NCI-H2107 (cell line): ENCODE data around the gene AURKAIP1.
"Not testable (repeated sequence)": the region's sequence is repeated elsewhere in the genome, so short reads cannot be mapped to it uniquely, and the experiment has no call there.

ENCODE experiments used
- DNase-seq: peaks from one replicate; lab custom pipeline; 2025; lab: John Stamatoyannopoulos, UW

The AURKAIP1 gene

DNA sequence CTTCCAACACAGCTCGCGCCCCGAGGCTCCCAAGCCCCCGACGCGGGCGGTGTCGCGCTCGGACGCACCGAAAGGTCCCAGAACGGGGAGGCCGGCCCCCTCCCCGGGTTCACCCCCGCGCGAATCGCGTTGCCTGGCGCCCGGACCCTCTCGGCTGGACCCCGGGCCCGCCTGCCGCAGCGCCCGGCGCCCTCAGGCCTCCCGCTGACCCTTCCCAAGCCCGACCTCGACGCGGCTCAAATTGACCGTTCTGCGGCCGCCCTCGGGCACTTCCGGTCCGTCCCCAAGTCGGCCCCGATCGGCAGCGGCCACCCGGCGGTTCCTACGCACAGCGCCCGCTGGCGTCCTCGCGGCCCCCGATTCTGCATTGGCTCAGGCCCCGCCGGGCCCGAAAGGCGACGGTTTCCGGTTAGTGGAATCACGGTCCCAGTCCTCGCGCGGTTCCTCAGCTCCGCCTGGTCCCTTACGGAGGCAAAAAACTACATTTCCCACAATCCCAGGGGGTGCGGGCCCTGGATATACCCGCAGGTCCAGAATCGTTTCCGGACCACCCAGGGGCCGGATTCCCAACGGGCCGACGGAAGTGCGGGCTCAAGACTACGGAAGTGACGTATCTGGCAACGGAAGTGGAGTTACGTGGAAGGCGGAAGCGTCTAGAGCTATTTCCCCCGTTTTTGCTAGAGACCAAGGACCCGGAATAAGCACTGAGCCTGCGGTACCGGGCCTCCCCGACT is at the start of gene AURKAIP1:
Gene AURKAIP1, minus strand, starts transcription at position 279 of the 734 bp plus-strand sequence. CDS start 451 bp downstream, outside the sequence.
- peak; percentile 68 for DNase-seq

DNA sequence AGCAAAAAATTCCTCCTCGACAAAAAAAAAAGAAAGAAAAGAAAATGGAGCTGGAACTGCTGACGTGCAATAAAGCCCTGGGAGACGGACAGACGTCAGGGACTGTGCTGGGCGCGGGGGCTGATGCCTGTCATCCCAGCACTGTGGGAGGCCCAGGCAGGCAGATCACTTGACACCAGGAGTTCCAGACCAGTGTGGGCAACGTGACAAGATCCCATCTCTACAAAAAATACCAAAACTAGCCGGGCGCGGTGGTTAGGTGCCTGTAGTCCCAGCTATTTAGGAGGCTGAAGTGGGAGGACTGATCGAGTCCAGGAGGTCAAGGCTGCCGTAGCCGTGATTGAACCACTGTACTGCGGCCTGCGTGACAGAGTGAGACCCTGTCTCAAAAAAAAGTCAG is 49.7 kb upstream of the AURKAIP1 start:
- no peak for DNase-seq

DNA sequence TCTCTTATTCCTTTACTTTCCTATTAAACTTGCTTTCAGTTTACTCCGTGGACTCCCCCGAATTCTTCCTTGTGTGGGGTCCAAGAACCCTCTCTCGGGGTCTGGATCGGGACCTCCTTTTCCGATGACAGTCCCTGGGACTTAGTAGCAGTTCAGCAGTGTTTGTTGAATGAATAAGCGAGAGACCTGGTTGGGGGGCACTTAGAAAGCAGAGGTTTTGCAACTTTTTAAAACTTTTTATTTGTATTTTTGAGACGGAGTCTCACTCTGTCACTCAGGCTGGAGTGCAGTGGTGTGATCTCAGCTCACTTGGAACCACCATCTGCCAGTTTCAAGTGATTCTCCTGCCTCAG is 48.2 kb upstream of the AURKAIP1 start:
- no peak for DNase-seq

DNA sequence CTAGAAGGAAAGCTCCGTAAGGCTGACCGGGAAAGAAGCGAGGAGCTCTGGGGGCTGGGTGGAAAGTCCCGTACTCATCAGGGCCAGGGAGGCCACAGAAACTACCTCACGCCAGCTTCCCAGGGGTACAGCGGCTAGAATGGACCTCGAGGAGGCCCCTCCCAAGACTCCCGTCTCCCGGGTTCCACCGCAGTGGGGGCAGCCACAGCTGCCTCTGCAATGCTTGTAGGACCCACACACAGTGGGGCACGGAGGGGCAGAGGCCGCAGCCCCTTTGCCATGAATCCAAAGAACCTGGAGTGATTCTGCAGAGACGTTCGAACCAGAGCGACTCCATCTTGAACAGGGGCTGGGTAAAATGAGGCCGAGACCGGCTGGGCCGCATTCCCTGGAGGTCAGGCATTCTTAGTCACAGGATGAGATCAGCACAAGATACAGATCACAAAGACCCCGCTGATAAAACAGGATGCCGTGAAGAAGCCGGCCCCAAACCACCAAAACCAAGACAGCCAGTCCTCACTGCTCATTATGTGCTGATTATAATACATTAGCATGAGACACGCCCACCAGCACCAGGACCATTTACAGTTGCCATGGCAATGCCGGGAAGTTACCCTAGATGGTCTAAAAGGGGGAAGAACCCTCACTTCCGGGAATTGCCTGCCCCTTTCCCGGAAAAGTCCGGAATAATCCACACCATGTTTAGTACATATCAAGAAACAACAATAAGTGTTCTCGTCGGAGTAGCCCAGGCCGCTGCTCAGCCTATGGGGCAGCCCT is 47.6 kb upstream of the AURKAIP1 start:
- DNase-seq: no peak

DNA sequence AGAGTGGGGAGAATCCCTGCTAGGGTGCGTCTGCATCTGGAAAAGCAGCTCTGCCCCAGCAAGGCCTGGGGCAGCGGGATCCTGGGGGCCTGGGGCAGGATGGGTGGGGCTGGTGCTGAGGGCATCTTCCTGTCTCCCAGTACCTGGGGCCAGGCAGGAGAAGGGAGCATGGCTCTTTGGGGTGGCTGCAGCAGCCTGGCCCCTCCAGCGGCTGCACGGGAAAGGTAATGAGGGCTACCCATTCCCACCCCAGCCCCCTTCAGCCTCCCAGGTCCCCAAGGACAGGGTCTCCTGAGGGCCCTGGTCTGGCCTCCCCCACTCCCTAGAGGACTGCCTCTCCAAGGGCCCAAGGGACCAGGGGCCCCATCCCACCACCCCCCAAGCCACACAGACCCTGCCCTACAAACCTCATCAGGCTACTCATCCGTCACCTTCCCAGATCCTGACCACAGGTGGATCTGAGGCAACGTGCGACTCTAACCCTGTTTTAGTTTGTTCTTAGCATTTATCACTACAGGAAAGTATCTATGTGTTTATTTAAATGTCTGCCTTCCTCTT is 47.0 kb upstream of the AURKAIP1 start:
- DNase-seq: no peak

DNA sequence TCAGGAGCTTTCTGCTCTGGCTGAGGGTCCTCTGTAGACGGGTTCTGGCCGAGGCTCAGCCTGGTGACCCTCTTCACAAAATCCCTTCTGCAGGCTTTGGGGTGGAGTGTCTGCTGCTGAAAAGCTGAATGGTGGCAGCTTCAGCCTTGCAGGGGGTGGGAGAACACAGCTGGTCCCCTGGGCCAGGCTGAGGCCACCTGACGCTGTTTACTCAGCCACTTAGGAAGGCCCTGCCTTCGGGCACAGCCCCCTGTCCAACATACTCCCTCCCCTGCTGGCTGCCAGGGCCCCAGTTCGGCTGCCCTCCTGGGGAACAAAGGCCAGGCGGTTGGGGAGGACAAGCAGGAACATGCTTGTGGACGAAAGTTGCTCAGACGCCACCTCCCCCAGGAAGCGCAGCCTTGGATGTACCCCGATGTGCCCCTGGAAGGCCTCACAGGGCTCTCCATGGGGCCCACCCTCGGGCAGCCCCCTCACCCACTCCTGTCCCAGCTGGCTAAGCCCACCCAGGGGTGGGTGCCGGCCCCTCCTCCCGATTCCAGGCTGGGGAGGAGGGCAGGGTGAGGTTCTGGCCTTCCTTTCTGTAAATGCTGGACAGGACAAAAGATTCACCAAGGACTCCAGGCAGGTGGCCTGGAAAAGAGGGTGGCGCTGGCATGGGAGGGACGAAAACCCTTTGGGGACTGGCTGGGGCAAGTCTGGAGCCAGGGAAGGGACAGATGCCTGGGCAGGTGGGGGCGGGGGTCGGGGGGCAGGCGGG is 46.3 kb upstream of the AURKAIP1 start, which contains the start of gene ANKRD65:
Gene ANKRD65, minus strand, starts transcription at position 130 of the 760 bp plus-strand sequence. CDS start 271 bp downstream, outside the sequence.
- no peak for DNase-seq

DNA sequence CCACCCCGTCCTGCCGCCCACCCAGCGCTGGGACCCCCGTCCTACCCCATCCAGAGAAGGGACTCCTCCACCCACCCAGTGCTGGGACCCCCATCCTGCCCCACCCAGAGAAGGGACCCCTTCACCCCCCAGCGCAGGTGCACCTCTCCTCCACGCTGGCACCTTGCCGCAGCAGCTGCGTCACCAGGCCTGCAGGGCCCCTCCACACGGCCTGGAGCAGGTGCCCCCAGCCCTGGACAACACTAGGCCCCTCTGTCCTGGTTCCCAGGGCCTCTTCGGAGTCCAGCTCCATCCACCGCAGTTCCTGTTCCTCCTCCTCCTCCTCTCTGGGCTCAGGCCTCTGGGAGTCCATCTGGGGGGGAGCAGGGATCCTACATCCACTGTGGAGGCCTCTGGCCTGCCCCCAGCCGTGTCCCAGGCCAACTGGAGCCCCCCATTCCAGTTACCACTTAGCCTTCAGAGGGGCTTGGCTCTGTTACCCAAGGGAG is 45.7 kb upstream of the AURKAIP1 start:
- DNase-seq: no peak

DNA sequence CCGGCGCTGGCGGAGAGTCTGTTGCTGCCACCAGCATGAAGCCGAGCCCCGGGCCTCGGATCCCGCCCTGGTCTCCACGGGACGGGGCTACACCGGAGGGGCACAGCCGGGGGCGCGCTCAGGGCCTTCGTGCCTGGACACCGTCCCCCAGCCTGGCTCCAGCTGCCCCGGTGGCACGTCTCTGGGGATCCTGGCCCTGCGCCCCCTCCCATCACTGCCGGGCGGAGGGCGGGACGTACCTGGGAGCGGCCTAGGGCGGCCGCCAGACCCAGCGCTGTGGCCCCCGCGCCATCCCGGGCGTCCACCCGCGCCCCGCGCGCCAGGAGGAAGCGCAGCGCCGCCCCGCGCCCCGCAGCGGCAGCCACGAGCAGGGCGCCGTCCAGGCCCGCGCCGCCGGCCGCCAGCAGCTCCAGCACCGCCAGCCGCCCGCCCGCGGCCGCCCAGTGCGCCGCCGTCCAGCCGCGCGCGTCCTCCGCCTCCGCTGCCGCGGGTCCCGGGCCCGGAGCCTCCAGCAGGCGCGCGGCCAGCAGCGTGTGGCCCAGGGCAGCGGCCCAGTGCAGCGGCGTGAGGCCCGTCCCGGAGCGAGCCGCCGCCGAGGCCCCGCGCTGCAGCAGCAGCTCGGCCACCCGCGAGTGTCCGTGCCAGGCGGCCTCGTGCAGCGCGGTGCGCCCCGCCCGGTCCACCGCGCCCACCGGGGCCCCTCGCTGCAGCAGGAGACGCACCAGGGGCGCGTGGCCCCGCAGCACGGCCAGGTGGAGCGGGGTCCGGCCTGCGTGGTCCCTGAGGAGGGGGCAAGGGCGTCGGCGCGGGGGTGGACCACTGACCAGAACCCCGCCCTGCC is 45.0 kb upstream of the AURKAIP1 start:
- no peak for DNase-seq

DNA sequence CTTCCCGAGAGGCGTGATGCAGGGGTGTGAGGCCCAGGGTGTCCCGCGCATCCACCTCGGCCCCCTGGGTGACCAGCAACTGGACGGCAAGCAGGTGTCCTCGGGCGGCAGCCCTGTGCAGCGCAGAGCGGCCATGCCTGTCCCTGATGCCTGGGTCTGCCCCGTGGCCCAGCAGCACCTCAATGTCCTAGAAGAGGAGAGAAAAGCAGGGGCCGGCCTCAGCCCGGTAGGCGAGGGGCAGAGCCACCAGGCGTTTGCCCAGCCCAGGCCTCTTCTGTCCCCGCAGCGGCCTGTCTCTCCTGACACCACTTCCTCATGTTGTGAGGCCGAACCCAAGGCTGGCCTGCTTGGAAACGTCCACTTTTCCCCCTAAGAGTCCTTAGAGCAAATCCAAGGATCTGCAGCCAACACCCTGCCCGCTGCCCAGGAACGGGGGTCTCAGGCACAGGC is 44.4 kb upstream of the AURKAIP1 start:
- no peak for DNase-seq

DNA sequence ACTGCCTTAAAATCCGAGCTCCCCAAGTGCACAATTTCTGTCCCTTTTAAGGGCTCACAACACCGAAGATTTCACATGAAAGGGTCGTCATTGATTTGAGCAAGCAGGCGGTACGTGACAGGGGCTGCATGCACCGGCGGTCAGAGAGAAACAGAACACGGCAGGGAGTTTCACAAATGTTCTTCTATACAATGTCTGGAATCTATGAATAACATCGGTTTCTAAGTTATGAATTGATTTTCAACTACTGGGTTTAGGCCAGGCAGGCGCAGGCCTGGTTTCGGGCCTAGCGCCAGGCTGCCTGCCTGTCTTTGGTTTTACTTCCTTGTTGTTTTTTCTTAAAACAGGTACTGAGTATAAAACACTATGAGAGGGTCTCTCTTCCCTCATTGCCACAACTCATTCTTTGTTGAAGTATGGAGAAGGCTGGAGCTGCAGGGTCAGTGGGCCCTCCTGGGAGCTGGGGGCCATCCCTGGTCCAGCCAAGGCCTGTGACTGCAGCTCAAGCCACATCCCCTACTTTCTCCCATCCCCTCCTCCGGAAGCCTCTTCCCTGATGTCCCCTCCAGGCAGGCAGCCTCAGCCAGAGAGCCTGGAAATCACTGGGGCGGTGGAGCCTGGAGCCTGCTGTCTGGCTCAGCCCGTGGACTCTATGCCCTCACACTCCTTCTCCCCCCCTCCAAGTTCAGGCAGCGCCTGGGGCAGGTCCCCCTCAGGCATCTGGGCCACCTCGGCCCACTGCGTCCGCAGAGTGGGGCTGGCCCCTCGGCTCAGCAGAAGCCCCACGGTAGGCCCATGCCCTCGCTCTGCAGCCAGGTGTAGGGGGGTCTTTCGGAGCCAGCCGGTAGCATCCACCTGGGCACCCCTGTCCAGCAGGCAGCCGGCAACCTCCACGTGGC is 43.7 kb upstream of the AURKAIP1 start:
- no peak for DNase-seq

DNA sequence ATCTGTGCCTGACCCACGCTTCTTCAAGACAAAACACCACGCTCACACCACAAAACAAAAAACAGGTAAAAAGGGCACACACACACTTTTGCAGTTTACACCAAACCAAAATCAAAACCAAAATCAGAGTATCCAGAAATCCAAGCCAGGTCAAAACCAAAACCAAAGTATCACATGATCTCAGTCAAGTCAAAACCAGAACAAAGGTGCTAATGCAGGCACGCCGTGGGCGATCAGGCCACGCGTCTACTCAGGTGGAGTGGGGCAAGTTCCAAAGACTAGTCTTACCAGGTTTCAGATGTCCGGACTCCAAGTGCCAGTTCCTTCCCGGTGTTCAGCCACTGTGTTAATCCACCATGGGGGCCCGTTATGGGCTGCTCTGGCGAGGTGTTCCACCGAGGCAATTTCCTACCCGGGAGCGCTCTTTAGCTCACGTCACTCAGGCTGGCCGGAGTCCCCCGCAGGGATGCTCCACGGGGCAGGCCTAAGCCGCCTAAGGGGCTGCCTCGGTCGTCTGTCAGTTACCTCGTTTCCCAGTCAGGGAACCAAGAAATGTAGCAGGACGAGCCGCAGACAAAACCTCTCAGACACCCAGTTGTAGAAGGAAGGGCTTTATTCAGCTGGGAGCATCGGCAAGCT is 42.9 kb upstream of the AURKAIP1 start:
- not testable (repeated sequence) for DNase-seq

DNA sequence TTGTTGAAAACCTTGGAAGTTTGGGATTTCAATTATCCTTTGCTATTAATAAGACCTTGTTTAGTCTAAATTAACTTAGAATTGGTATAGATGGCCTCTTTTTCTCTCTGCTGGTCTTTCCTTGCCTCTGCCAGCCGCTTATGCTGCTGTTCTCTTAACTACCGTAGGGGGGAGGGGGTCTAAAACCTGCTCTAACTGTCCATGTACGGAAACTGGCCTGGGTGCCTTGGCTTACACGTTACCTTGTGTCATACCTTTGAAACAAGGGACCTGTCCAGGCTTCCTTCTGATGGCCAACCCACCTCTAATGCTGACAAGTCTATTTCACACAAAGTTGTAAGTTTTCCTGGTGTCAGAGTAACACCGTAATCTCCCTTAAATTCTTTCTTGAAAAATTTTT is 42.4 kb upstream of the AURKAIP1 start:
- DNase-seq: not testable (repeated sequence)

DNA sequence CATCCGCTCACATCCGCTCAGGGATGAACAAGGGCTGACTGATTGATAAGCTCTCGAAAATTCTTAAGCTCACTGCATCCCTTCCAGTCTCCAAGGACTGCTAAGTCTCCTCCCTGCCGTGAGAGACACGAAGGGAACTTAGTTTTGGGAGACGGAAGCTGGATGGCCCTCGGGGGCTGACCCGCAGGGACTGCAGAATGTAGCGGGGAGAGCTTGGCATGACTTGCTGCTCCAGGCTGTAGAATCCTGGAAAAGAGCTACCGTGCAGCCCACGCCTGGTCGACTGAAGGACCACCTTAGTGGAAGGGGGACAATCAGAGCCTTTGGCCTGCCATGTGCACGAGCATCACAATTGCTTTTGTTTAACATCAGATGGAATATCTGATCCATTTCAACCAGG is 40.7 kb upstream of the AURKAIP1 start:
- DNase-seq: no peak

DNA sequence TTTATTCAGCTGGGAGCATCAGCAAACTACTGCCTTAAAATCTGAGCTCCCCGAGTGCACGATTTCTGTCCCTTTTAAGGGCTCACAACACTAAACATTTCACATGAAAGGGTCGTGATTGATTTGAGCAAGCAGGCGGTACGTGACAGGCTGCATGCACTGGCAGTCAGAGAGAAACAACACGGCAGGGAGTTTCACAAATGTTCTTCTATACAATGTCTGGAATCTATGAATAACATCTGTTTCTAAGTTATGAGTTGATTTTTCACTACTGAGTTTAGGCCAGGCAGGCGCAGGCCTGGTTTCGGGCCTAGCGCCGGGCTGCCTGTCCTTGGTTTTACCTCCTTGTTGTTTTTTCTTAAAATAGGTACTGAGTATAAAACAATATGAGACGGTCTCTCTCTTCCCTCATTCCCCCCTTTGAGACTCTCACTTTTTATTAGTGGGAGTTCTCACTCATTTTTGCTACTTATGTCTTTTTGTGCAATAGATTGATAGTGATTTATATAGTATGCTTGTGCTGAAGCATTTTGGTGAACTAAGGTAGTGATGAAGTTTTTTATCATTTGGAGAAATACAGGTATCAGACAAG is 37.4 kb upstream of the AURKAIP1 start:
- DNase-seq: not testable (repeated sequence)

DNA sequence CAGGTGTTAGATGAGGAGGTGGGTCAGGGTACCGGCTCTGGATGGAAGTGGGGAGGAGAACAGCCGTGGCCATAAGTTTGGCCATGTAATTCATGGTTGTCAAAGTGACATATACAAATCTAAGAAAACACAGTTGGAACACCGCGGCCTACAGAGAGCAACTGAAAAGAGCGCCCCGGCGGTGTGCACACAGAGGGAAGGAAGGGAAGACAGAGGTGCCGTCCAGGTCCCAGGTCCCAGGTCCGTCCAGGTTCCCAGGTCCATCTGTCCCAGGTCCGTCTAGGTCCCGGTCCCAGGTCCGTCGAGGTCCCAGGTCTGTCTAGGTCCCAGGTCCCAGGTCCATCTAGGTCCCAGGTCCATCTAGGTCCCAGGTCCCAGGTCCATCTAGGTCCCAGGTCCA is 36.6 kb upstream of the AURKAIP1 start:
- DNase-seq: no peak

DNA sequence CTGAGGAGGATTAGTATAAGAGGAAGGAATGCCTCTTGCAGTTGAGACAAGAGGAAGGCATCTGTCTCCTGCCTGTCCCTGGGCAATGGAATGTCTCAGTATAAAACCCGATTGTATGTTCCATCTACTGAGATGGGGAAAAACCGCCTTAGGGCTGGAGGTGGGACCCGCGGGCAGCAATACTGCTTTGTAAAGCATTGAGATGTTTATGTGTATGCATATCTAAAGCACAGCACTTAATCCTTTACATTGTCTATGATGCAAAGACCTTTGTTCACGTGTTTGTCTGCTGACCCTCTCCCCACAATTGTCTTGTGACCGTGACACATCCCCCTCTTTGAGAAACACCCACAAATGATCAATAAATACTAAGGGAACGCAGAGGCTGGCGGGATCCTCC is 35.2 kb upstream of the AURKAIP1 start:
- not testable (repeated sequence) for DNase-seq

DNA sequence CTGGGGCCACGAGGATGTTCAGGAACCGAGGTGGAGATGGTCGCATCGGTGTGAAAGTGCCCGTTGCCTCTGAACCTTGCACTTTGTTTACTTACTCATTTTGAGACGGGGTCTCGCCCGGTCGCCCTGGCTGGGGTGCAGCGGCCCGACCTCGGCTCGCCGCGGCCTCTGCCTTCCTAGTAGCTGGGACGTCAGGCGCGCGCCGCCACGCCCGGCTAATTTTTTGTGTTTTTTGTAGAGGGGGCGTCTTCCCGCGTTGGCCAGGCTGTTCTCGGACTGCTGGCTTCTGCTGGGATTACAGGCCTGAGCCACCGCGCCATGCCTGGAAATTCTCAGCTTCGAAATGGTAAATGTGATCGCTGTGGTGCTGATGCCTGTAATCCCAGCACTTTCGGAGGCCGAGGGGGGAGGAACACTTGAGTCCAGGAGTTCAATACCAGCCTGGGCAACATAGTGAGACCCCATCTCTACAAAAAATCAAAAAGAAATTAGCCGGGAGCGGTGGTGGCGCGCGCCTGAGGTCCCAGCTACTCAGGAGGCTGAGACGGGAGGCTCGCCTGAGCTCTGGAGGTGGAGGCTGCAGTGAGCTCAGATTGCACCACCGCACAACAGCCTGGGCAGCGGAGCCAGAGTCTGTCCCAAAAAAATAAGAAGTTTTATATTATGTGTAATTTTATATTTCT is 32.8 kb upstream of the AURKAIP1 start:
- no peak for DNase-seq

DNA sequence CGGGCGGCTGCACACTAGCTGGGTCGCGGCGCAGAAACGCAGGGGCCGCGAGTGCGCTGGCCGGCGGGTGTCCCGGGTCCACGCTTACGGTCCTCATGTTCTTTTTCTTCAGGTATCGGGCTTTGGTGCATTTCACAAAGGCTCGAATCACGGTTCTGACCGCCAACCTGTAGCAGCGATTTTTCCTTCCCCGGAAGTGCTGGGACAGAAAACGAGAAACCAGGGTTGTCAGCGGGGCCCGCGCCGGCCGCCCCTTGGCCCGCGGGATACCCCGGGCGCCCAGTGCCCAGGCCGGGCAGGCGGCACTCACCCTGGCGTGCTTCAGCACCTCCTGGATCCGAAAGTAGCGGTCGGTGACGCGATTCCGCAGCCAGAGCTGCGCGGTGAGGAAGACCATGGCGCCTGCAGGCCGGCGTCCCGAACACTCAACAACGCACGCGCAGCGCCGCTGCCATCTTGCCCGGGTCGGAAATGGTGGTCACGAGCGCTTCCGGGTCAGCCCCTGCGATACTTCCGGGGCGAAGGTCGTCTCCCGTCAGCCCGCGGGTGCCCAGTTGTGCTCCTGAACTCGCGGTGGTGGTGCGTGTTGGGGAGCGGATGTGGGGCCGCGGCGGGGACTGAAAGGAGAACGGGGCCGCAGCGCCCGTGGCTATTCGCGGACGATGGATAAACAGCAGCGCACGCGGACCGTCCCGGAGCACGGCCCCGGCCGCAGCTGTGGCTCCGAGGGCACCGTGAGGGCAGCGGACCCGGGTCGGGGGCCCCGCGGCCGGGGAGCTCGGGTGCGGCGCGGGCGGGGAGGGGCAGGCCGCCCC is 32.0 kb upstream of the AURKAIP1 start, which contains the start of gene MRPL20:
Gene MRPL20, minus strand, starts transcription at position 473 of the 815 bp plus-strand sequence. Its CDS starts 76 bp downstream, at position 397.
- DNase-seq: peak; percentile 21
